ENCODE results near the gene TENT5C.

Gene TENT5C

GRCh38 chr1:117592155-117592554 lies 13.7 kb upstream of the TENT5C start:
- no peak for DNase-seq

DNA sequence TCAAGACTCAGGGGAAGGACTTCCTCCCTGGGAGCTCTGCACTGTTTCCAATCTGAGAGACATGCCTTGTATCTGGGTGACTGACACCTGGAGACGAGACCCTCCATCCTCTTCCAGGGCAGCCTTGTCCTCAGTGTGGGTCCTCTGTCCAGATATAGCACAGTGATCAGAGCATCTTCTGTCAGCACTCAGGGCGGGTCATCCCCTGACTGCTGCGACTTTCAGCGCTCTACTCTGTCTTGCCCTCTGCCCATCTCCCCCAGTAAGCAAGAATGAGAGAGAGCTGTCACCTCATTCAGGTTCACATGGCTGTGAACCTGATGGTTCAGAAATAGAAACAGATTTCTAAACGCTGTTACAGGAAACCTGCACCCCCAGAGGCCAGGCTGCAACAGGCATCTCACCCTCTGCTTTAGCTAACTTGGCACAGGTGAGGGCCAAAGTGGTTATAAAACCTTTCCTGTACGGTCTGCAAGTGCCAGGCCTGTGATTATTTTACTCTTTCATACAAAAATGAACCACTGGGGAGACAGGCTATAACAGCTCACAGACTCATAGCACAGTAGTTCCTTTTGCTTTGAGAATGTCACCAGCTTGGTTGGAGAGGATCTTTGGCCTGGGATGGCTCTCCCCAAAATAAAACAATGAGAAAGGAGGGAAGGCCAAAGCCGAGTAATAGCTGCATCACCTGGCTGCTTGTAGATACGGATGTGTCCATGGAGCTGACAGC lies 11.4 kb upstream of the TENT5C start:
- DNase-seq, result no peak

DNA sequence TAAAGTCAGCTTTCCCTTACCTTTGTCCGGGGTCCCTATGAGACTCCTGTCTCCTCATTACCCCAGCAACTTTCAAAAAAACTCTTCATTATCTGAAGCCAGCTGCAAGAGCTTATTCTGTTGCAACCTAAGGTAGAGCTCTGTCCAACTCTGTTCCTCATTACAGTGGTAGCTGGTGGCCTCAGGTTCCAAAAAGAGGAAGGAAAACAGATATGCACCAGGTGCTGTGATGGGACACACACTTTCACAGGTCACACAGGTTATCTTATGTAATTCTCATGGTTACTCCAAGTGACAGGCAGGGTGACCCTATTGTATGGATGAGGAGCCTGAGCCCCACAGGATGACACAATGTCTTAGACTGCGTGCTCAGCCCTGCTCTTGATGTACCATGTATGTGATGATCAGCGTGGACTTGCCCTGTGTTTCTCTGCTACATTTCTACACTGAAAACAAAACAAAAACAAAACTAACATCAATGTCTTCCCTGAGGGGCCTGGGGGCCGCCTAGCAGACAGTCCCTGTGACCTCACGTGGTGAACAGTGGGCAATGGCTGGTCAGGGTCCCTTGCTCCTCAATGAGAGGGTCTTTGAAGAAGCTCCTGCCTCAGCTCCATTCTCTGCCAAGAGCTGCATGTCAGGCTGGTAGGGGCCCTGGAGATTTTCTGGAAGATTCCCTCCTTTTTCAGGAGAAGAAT lies 9.7 kb upstream of the TENT5C start:
- no peak for DNase-seq

DNA sequence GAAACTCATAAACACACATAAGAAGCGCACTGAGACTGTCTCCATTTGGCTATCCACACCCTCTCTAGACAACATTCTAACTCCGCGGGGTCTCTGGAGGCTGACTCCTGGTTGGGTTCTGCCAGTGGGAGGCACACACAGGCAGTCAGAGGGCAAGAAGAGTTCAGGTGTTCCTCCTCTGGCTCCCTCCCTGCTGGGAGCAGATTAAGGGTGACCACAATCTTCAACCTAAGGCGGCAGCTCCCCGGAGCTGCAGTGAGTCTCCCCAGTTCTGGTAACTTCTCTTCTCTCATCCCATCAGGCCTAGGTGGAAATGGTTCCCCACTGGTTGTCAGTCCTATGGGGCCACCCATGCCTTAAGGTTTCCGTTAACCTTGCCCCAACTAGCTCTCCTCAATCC lies 7.4 kb upstream of the TENT5C start:
- DNase-seq, result no peak

GRCh38 chr1:117599286-117600221 lies 6.3 kb upstream of the TENT5C start:
- no peak for DNase-seq

GRCh38 chr1:117600325-117600943 lies 5.4 kb upstream of the TENT5C start:
- no peak for DNase-seq

GRCh38 chr1:117600966-117601365 lies 4.9 kb upstream of the TENT5C start:
- DNase-seq, result no peak

DNA sequence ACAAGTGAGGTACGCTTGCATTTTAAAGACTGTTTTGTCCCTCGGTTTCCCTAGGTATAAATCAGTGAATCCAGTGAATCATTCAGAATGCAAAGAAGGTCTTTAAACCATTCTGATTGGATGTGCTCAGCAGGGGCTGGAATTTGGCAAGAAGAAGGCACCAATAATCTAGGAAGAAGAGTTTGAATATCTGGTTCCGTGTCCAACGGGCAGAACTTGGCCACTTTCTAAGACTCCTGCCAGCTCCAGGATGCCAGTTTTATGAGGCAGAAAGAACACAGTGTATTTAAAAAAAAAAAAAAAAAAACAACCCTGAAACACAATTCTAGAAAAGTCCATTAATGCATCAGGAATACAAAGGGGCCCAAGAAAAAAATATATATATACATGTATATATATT lies 3.0 kb upstream of the TENT5C start:
- DNase-seq, result no peak

DNA sequence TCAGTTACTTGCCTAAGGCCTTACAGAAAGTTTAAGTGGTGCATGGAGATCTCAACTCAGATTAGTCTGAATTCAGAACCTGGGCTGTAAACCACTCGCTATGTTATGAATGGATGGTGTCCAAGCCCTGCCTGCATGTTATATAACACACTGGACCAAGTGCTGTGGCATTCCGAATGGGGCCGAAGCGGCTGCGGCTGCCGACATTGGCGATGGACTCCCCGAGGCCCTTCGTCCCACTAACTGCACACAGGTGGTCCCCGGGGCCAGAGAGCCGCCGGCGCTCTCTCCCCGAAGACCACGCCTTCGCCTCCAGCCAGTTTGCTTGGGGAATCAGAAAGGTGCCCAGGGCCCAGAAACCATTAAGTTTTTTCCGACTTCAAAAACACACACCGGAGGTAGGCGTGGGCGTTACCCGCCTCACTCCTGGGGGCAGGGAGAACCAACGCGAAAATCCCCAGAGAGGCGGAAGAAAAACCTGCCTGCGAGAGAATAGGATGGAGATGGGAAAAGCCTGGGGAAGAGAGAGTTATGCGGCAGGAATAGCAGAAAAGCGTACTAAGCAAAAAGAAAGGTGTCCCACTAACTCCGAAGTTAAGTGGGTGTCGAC lies 579 bp upstream of the TENT5C start:
- DNase-seq, result no peak

DNA sequence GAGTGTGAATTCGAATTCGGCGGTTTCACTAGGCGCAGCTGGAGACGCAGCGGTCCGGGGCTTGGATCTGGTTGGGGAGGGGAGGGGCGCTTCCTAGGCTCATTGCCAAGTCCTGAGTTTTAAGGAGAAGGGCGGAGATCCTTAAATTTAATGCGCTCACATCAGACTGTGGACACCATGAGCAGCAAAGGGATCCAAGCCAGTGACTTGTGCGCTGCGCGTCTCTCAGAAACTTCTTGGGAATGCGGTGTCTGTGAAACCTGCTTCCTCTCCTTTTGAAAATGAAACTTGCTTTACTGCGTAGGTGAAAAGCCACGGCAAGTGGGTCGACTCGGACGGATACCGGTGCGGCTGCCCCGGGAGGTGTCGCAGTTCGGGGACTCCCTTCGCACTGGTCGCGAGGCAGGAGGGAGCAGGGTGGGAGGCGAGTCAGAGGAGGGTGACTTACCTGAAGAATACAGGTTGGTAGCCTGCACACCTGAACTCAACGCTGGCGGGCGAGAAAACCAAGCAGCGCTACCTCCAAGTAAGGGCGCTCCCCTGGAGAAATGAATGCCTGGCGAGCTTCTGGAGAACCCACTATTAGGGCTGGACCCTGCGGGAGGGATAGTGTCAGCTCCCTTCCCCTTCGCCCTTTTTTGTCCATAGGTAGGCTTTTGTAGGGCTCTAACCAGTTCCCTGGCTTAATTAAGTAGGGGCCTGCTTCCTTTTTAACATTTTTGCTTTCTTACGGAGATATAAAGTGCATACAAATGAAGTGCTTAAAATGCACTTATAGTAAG lies 992 bp downstream of the TENT5C start:
- DNase-seq, result peak; percentile 23 to 78 (median 40)

- DNase-seq, result peak in 3 of 5 experiments; percentile 38 to 91 (median 75)
Observed at GRCh38 chr1:117607471-117607870, 1.6 kb downstream of the TENT5C start.

- DNase-seq, result no peak
Observed at GRCh38 chr1:117608115-117608615, 2.3 kb downstream of the TENT5C start.

DNA sequence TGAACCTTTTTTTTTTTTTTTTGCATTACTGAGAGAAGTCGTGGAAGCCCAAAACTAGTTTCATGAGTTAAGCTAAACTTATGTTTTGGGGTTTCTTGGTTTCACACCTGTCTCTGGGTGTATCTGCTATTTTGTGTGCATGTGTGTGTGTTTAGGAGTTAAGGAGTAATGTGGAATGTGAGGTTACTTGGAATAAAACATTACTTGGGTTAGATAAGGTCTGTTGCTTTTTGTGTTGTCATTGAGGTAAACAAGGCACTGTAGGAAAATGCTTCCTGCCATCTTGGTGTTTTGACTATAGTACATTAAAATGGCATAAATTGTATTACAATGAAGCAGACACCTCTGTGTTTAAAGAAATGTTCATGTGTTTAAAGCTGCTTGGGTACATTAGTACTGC lies 2.9 kb downstream of the TENT5C start:
- DNase-seq, result peak in 1 of 5 experiments; percentile 32

DNA sequence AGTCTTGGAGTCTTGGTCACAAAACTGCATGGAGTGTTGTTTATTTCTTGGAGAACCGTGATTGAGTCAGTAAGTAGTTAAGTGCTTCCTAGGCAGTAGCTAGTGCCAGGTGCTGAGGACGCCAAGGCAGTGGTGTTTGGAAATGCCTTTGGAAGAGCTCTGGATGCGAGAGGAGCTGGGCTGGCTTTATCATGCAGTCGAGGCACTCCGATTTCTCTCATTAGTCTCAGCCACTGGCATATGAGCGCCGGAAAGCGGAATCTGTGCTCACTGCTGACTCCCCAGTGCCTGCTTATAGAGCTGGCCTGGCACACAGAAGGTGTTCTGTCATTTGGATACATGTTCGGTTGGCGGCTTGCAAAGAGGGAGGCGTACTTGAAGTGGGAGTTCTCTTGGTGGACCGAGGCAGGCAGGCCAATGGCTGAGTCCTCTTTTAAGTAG lies 3.6 kb downstream of the TENT5C start:
- DNase-seq, result no peak

DNA sequence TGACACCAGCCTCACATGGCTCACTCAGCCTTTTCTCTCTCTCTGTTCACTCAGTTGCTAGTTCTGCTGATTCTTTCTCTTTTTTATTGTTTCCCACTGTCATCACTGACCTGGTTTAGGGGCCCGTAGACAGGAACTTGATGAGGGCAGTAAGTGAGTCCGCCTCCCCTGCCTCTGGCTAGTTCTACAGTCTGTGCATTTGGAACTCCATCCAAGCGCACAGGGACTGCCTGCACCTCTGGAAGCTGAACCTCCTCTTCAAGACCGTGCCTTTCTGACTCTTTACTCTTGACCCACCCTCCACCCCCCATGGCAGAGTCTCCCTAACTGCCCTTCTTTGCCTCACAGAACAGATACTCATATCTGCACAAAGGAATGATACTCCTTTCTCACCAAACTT lies 4.2 kb downstream of the TENT5C start:
- DNase-seq, result no peak

DNA sequence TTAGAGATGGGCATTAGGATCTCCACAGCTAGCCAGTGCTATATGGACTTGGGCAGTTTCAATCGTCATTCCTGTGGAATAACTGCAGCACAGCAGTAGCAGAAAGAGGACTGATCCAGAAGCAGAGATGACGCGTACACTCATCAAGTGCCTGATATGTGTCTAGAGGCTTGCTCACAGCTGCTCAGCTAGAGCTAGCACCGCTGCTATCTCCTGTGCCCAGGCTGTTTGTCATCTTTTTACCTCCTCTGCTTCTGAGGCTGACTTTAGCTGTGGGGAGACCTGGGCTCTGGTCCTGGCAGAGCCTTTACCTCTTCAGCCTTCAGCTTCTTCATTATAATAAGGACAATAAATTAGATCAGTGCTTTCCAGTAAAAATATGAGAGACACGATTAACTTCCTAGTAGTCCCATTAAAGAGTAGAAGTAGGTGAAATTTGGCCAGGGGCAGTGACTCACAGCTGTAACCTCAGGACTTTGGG lies 5.3 kb downstream of the TENT5C start:
- no peak for DNase-seq

GRCh38 chr1:117611894-117612483 lies 6.1 kb downstream of the TENT5C start:
- no peak for DNase-seq

- DNase-seq, result peak in 1 of 5 experiments; percentile 32
Observed at GRCh38 chr1:117612517-117613248, 6.8 kb downstream of the TENT5C start.

DNA sequence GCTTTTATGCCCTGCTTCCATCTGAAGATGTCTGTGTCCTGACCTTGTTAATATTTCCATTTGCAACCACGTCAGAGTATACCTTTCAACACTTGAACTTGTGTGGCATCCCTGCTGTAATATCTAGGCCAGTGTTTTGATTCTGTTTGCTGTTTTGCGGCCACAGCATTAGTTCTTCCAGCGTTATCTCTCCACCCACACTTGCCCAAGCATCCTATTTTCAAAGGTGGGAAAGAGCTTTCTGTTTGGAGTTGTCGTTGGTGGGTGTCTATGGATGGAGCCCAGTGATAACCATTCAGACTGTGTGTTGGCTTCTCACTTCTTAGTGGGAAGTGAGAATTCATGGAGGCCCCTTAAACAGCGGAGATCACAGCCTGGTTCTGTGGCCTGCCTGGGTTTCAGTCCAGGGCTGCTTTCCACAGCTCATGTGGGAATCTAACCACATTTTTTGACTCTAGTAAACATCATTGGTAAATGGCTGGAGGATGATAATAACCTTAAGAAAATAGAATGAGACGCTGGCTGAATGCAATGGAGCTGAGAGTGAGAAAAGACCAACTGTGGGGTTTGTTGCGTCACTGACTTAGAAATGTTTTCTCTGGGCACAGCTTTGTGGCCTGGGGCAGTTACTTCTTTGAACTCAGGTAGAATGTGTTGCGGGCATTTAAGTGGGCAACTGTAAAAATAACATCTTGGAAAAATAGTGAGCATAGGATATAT lies 7.6 kb downstream of the TENT5C start:
- DNase-seq, result no peak

Data from T-helper 2 cell (primary cell).